ENCODE measurements around the gene TMEM38B.
"Not testable (repeated sequence)": the region's sequence is repeated elsewhere in the genome, so short reads cannot be mapped to it uniquely, and the experiment has no call there.

Gene TMEM38B

DNA sequence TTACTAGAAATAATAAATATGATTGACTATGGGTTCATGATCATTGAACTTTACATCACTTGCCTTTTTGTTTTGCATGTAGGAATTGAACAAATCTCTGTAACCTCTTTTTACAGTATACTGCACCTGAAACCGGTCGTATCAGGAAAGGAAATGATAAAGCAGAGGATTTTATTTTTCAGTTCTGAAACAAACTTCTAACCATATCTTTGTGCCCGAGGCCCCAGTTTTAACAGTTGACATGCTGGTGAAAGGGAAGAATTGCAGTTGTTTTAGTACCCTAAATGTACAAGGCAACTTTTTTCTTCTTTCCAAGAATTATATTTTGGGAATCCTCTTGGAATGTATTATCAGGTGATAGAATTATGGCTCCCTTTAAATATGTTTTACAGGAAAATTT, 27.8 kb downstream of the TMEM38B start:
- no peak for DNase-seq (ENCODE audit: low read depth)

DNA sequence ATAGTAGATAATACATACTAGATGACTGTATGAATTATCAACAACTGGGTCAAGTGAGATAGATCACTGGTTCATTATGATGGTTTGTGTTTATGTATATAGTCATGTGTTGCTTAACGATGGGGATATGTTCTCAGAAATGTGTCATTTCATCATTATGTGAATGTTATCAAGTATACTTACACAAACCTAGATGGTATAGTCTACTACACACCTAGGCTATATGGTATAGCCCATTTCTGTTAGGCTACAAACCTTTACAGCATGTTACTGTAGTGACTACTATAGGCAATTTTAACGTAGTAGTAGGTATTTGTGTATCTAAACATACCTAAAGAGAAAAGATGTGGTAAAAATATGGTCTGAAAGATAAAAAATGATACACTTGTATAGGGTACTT, 31.0 kb downstream of the TMEM38B start:
- no peak for DNase-seq (ENCODE audit: low read depth)

DNA sequence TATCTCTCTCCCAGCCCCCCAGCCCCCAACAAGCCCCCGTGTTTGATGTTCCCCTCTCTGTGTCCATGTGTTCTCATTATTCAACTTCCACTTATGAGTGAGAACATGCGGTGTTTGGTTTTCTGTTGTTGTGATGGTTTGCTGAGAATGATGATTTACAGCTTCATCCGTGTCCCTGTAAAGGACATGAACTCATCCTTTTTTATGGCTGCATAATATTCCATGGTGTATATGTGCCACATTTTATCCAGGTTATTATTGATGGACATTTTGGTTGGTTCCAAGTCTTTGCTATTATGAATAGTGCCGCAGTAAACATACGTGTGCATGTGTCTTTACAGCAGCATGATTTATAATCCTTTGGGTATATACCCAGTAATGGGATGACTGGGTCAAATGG, 33.9 kb downstream of the TMEM38B start:
- not testable (repeated sequence) for DNase-seq (ENCODE audit: low read depth)

DNA sequence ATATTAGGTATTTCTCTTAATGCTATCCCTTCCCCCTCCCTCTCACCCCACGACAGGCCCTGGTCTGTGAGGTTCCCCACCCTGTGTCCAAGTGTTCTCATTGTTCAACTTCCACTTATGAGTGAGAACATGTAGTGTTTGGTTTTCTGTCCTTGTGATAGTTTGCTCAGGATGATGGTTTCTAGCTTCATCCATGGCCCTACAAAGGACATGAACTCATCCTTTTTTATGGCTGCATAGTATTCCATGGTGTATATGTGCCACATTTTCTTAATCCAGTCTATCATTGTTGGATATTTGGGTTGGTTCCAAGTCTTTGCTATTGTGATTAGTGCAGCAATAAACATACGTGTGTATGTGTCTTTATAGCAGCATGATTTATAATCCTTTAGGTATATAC, 37.1 kb downstream of the TMEM38B start:
- not testable (repeated sequence) for DNase-seq (ENCODE audit: low read depth)

- no peak for DNase-seq (ENCODE audit: low read depth)
Measured at GRCh38 chr9:105735366-105735765, 41.0 kb downstream of the TMEM38B start.

- DNase-seq (ENCODE audit: low read depth) = no peak
Measured at GRCh38 chr9:105737205-105737604, 42.9 kb downstream of the TMEM38B start.

DNA sequence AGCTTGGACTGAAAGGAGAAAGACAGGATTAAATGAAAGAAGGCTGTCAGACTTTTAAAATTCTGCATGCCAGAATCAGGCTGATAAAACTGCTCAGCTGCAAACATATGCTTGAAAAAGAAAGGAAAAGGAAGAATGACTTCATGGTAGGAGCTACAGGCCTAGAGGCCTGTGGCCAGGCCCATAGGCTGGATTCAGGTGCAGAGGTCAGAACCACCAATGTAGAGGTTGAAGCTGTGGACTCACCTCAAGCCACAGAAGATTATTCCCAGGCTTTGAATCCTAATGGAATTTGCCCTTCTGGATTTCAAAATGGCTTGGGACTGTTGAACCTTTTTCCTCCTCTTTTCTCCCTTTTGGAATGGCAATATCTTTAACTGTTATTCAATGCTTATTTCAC, 47.7 kb downstream of the TMEM38B start:
- no peak for DNase-seq (ENCODE audit: low read depth)

- DNase-seq (ENCODE audit: low read depth) = not testable (repeated sequence)
Measured at GRCh38 chr9:105747325-105747724, 53.0 kb downstream of the TMEM38B start.

DNA sequence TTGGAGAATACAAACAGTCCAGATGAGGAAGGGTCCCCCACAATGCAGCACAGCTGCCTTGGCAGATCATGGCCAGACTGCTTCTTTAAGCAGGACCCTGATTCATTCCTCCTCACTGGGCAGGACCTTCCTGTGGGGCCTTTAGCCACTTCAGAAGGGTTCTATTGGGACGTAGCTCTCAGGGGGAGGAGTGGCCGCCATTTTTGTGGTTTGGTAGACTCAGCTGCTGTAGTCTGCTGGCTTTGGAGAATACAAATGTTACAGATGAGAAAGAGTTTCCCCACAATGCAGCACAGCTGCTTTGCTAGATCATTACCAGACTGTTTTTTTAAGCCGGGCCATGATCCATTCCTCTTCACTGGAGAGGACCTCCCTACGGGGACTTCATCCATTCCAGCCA, 57.4 kb downstream of the TMEM38B start:
- no peak for DNase-seq (ENCODE audit: low read depth)

- DNase-seq (ENCODE audit: low read depth) = no peak
Measured at GRCh38 chr9:105757496-105758251, 63.3 kb downstream of the TMEM38B start.

DNA sequence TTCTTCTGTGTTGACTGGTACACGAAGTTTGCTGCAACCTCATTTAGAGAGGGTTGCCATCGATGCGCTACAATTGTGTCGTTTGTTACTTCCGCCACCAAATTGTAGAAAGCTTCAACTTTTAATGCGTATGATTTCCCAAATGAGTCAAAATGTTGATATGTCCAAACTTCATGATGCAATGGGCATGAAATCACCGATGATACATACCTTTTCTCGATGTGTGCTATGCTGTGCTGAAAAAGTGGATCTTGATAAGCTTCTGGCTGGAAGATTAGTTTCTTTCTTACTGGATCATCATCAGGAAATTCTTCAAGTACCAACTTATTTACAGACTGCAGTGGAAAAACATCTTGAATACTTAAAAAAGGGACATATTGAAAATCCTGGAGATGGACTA, 65.7 kb downstream of the TMEM38B start:
- no peak for DNase-seq (ENCODE audit: low read depth)

DNA sequence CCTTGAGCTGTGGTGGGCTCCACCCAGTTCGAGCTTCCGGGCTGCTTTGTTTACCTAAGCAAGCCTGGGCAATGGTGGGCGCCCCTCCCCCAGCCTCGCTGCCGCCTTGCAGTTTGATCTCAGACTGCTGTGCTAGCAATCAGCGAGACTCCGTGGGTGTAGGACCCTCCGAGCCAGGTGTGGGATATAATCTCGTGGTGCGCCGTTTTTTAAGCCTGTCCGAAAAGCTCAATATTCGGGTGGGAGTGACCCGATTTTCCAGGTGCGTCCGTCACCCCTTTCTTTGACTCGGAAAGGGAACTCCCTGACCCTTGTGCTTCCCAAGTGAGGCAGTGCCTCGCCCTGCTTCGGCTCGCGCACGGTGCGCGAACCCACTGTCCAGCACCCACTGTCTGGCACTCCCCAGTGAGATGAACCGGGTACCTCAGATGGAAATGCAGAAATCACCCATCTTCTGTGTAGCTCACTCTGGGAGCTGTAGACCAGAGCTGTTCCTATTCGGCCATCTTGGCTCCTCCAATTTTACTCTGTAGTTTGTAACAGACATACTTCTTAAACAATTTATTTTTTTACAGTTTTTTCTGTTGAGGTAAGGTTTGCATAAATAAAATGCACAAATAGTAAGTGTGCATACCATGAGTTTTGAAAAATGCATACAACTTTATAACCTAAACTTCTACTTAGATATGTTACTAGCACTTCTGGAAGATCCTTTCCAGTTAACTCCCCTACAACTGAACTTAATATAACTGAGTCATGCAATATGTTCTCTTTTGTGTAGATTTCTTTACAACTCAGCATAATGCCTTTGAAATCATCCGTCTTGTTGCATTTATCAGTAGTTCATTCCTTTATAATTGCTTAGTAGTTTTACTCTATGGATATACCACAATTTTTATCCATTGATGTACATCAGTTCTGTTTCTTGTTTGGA, 88.5 kb downstream of the TMEM38B start:
- DNase-seq (ENCODE audit: low read depth) = not testable (repeated sequence)

DNA sequence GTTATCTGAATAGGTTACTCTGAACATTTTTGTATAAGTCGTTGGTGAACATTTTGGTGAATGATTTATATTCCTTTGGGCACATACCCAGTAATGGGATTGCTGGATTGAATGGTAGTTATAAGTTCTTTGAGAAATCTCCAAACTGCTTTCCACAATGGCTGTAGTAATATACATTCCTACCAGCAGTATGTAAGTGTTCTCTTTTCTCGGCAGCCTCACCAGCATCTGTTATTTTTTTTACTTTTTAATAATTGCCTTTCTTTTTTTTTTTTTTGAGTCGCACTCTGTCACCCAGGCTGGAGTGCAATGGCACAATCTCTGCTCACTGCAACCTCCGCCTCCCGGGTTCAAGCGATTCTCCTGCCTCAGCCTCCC, 89.1 kb downstream of the TMEM38B start:
- not testable (repeated sequence) for DNase-seq (ENCODE audit: low read depth)

GRCh38 chr9:105786796-105787195, 92.5 kb downstream of the TMEM38B start:
- not testable (repeated sequence) for DNase-seq (ENCODE audit: low read depth)

DNA sequence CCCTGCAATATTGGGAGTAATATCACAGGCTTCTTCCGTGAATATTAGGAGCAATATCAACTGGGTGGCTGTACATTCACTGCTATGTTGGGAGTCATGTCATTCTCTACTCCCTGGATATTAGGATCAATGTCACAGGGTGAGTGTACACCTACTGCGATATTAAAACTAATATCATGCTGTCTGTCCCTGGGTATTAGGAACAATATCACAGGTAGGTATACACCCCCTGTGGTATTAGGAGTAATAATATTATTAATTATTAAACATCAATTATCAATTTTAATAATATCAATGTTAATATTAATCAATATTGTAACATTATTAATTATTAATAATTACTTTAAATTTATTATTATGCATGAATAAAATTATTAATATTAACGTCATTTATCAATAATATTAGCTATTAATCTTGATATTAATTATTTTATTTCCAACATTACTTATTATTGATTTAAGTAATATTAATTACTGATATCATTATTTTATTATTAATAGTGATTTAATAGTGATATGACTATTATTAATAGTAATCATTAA, 121.9 kb downstream of the TMEM38B start:
- no peak for DNase-seq (ENCODE audit: low read depth)

DNA sequence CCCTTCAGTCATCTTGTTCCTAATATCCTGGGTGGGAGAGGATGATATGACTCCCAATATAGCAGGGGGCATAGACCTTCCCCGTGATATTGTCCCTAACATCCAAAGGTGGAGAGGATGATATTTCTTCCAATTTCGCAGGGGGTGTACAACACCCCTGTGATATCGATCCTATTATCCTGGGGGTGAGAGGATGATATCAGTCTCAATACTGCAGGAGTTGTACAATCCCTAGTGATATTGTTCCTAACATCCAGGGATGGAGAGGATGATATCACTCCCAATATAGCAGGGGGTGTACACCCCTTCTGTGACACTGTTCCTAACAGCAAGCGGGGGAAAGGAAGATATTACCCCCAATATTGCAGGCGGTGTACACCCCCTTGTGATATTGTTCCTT, 122.6 kb downstream of the TMEM38B start:
- DNase-seq (ENCODE audit: low read depth) = no peak

DNA sequence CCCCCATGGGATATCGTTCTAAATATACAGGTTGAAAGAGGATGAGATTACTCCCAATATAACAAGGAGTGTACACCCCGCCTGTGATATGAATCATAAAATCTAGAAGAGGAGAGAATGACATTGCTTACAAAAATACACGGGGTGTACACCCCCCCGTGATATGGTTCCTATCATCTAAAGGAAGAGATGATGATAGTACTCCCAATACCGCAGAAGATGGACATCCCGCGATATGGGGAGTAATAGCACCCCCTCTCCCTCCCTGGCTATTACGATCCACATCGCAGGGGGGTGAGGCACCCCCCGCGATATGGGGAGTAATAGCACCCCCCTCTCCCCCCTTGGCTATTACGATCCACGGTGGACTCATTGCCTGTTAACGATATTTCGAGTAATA, 124.6 kb downstream of the TMEM38B start:
- no peak for DNase-seq (ENCODE audit: low read depth)

DNA sequence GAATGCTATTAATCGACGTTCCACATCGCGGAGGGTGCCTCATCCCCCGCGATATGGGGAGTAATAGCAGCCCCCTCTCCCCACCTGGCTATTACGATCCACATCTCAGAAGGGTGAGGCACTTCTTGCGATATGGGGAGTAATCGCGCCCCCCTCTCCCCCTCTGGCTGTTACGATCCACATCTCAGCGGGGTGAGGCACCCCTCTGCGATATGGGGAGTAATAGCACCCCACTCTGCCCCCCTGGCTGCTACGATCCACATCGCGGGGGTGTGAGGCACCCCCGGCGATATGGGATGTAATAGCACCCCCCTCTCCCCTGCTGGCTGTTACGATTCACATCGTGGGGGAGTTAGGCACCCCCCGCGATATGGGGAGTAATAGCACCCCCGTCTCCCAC, 128.5 kb downstream of the TMEM38B start:
- DNase-seq (ENCODE audit: low read depth) = no peak
